ENCODE measurements around the gene GRK5.

DNA sequence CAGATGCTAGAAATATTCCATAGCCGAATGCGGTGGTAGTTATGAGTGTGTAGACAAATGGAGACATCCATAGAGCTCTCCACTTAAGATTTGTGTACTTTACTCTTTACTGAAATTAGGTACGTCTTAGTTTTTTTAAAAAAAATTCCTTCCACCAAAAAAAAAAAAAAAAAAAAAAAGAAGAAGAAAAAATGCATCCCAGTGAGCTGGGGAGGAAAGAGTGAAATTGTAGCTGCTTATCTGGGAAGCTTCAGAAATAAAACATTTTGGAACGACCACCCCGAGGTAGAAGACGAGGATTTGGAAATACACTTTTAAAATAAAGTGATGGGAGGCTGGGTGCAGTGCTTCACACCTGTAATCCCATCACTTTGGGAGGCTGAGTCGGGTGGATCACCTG is 281.3 kb downstream of the GRK5 start:
- TF ChIP-seq CTCF (conservative IDR thresholded peaks at IDR 0.05) (no peak), EZH2 (IDR thresholded peaks at IDR 0.05; ENCODE audit: low read depth) (no peak)

Data from PC-9 (cell line).